Liver (tissue), 9 donors: ENCODE data around the gene MEIS1. TPM values are rescaled to one million over a fixed set of nuclear protein-coding genes. Genes with fewer than 3 reads are reported as not detected.

Experiments
- DNase-seq: peaks from one replicate; pipeline ENCODE4 v3.0.0-alpha.2; 2017; ENCODE audit warnings: low spot score
- H3K27ac ChIP-seq, 2 donors: one replicate each; pipeline ENCODE4 v1.7.0; 2013; ENCODE audit warnings: inconsistent platforms in 2 of 2, low read length in 2 of 2, control low read depth in 1 of 2, low read depth in 1 of 2, mild to moderate bottlenecking in 1 of 2
- H3K27me3 ChIP-seq, 4 donors: one replicate each; pipeline versions ENCODE4 v1.6.1 to v1.7.0; 2013; ENCODE audit warnings: low read length in 3 of 4, inconsistent platforms in 1 of 4, mild to moderate bottlenecking in 1 of 4, moderate library complexity in 1 of 4; ENCODE audit not compliant: control insufficient read depth in 4 of 4, insufficient read depth in 4 of 4
- H3K36me3 ChIP-seq, 4 donors: one replicate each; pipeline versions ENCODE4 v1.6.1 to v1.7.0; 2013; ENCODE audit warnings: low read length in 3 of 4, mild to moderate bottlenecking in 3 of 4, low read depth in 1 of 4, moderate library complexity in 1 of 4; ENCODE audit not compliant: control insufficient read depth in 4 of 4, insufficient read depth in 3 of 4
- H3K4me1 ChIP-seq, 4 donors: one replicate each; pipeline versions ENCODE4 v1.6.1 to v1.7.0; 2013; ENCODE audit warnings: low read length in 3 of 4, mild to moderate bottlenecking in 3 of 4, moderate library complexity in 1 of 4; ENCODE audit not compliant: control insufficient read depth in 4 of 4, insufficient read depth in 4 of 4
- H3K4me3 ChIP-seq, 3 donors: one replicate each; pipeline versions ENCODE4 v1.6.1 to v1.7.0; 2013; ENCODE audit warnings: low read length in 3 of 3, control low read depth in 1 of 3, low read depth in 1 of 3, mild to moderate bottlenecking in 1 of 3
- H3K9ac ChIP-seq, 2 donors: one replicate each; pipeline ENCODE4 v1.7.0; 2013; ENCODE audit warnings: low read length in 2 of 2, mild to moderate bottlenecking in 2 of 2, moderate library complexity in 2 of 2, control low read depth in 1 of 2, low read depth in 1 of 2
- H3K9me3 ChIP-seq, 4 donors: one replicate each; pipeline versions ENCODE4 v1.6.1 to v1.7.0; 2013; ENCODE audit warnings: low read length in 3 of 4; ENCODE audit not compliant: control insufficient read depth in 4 of 4
- EGR1 ChIP-seq, 2 donors: IDR thresholded peaks; 2 replicates each; pipeline ENCODE4 v1.6.1; 2016 to 2018; ENCODE audit warnings: antibody characterized with exemption in 2 of 2, low read depth in 2 of 2
- FOXA1 ChIP-seq: IDR thresholded peaks from 2 replicates; pipeline ENCODE4 v1.6.1; 2016; ENCODE audit warnings: antibody characterized with exemption
- FOXA2 ChIP-seq: IDR thresholded peaks from 2 replicates; pipeline ENCODE4 v1.6.1; 2016; ENCODE audit warnings: antibody characterized with exemption
- GABPA ChIP-seq, 2 donors: IDR thresholded peaks in 1 of 2; conservative IDR thresholded peaks in 1 of 2; 2 replicates each; pipeline ENCODE4 v1.6.1; 2016; ENCODE audit warnings: antibody characterized with exemption in 2 of 2, mild to moderate bottlenecking in 1 of 2, moderate library complexity in 1 of 2
- HNF4A ChIP-seq, 2 donors: conservative IDR thresholded peaks; 2 replicates each; pipeline ENCODE4 v1.6.1; 2016; ENCODE audit warnings: antibody characterized with exemption in 2 of 2, mild to moderate bottlenecking in 2 of 2
- HNF4G ChIP-seq: IDR thresholded peaks from 2 replicates; pipeline ENCODE4 v1.6.1; 2016; ENCODE audit warnings: antibody characterized with exemption
- JUND ChIP-seq, 2 donors: IDR thresholded peaks; 2 replicates each; pipeline ENCODE4 v1.6.1; 2016; ENCODE audit warnings: antibody characterized with exemption in 2 of 2
- NR2F2 ChIP-seq: IDR thresholded peaks from 2 replicates; pipeline ENCODE4 v1.6.1; 2016; ENCODE audit warnings: antibody characterized with exemption
- RAD21 ChIP-seq, 2 donors: IDR thresholded peaks; 2 replicates each; pipeline ENCODE4 v1.6.1; 2016; ENCODE audit warnings: antibody characterized with exemption in 2 of 2, mild to moderate bottlenecking in 2 of 2
- RXRA ChIP-seq, 2 donors: IDR thresholded peaks; 2 replicates each; pipeline ENCODE4 v1.6.1; 2017 to 2018; ENCODE audit warnings: antibody characterized with exemption in 2 of 2, mild to moderate bottlenecking in 1 of 2
- SP1 ChIP-seq: IDR thresholded peaks from 2 replicates; pipeline ENCODE4 v1.6.1; 2018; ENCODE audit warnings: antibody characterized with exemption, mild to moderate bottlenecking
- YY1 ChIP-seq: IDR thresholded peaks from 2 replicates; pipeline ENCODE4 v1.6.1; 2016; ENCODE audit warnings: antibody characterized with exemption, mild to moderate bottlenecking
- WGBS: extraction: QIAGEN DNeasy Blood & Tissue Kit; methylation state at CpG from one replicate; pipeline ENCODE4 v1.1.7; 2013; 5-methylcytosine and 5-hydroxymethylcytosine counted together
- polyA plus RNA-seq, 2 donors: library from polyadenylated mRNA; stranded (reverse) in 1 of 2; unstranded in 1 of 2; fragments of 200-250 nt in 1 of 2; fragments of >200 nt in 1 of 2; fragmentation: Nextera tagmentation in 1 of 2; extraction: Ambion mirVana in 1 of 2; gene quantifications; one replicate each; pipeline versions ENCODE4 v1.2.1 to v1.2.3, GENCODE V29; 2013 to 2015
- total RNA-seq, 2 donors: library from RNA; depleted of rRNA; stranded (reverse); fragments of >200 nt; gene quantifications; one replicate each; pipeline ENCODE4 v1.2.3, GENCODE V29; 2014
- TF ChIP-seq, protein P1 (sequence below): IDR thresholded peaks from 2 replicates; pipeline ENCODE4 v1.6.1; 2016; ENCODE audit warnings: antibody characterized with exemption, mild to moderate bottlenecking
- TF ChIP-seq, protein P2 (sequence below): IDR thresholded peaks from 2 replicates; pipeline ENCODE4 v1.6.1; 2016; ENCODE audit warnings: antibody characterized with exemption
- TF ChIP-seq, protein P3 (sequence below): IDR thresholded peaks from 2 replicates; pipeline ENCODE4 v1.6.1; 2016; ENCODE audit warnings: antibody characterized with exemption
- TF ChIP-seq, protein P4 (sequence below): fragments of 150-350 bp; IDR thresholded peaks from 2 replicates; pipeline ENCODE4 v1.5.1; 2017; ENCODE audit warnings: improper control_type of control experiment, low read depth, low read length; ENCODE audit not compliant: missing input control
- donor health status: healthy.
- donor health status: healthy.
- donor health status: healthy.
- donor health status: healthy.
- donor health status: healthy.

MEIS1 gene
- total and polyA plus RNA-seq, 4 donors, result 1.6 to 8.6 (median 5.5) TPM

DNA sequence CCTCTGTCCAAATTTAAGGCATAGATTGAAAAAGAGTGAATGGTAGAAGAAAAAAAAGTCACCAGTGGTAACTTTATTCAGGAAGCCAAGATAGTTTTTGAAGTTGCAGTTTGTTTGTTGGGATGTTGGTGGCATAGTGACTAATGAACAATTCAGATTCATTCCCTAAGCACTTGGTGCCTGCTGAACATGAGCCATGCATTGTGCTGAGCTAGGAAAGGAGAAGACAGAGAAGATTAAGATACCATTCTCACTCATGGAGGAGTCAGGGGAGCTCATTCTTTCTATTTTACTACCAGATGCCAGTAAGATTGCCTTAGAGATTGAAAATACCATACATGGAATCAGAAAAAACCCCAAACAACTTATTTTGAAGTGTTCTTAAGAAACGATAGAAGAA, 25.1 kb downstream of the MEIS1 start:
- Histone ChIP-seq H3K9ac (no peak overlapping the region), H3K4me3 (no peak overlapping the region), H3K4me1 (no peaks in the 10 kb centered on the region), H3K9me3 (no peaks in the 10 kb centered on the region), H3K27me3 (no peaks in the 10 kb centered on the region), H3K27ac (no peak overlapping the region), H3K36me3 (peaks cover 0 to 3% (median 0%) of the 10 kb centered on the region in 4 donors)
- DNase-seq, result no peak
- WGBS, result 87% methylated on average over 1 of the region's 1 CpG
- TF ChIP-seq EGR1 (IDR thresholded peaks at IDR 0.05; ENCODE audit: low read depth in 2 of 2) (no peak), JUND (IDR thresholded peaks at IDR 0.05) (no peak), HNF4A (conservative IDR thresholded peaks at IDR 0.05) (no peak), FOXA2 (no peak), HNF4G (no peak), SP1 (no peak), GABPA (IDR thresholded peaks at IDR 0.05 in 1 of 2, conservative IDR thresholded peaks at IDR 0.05 in 1 of 2) (no peak), YY1 (no peak), NR2F2 (no peak)
- TF ChIP-seq, protein P1, sequence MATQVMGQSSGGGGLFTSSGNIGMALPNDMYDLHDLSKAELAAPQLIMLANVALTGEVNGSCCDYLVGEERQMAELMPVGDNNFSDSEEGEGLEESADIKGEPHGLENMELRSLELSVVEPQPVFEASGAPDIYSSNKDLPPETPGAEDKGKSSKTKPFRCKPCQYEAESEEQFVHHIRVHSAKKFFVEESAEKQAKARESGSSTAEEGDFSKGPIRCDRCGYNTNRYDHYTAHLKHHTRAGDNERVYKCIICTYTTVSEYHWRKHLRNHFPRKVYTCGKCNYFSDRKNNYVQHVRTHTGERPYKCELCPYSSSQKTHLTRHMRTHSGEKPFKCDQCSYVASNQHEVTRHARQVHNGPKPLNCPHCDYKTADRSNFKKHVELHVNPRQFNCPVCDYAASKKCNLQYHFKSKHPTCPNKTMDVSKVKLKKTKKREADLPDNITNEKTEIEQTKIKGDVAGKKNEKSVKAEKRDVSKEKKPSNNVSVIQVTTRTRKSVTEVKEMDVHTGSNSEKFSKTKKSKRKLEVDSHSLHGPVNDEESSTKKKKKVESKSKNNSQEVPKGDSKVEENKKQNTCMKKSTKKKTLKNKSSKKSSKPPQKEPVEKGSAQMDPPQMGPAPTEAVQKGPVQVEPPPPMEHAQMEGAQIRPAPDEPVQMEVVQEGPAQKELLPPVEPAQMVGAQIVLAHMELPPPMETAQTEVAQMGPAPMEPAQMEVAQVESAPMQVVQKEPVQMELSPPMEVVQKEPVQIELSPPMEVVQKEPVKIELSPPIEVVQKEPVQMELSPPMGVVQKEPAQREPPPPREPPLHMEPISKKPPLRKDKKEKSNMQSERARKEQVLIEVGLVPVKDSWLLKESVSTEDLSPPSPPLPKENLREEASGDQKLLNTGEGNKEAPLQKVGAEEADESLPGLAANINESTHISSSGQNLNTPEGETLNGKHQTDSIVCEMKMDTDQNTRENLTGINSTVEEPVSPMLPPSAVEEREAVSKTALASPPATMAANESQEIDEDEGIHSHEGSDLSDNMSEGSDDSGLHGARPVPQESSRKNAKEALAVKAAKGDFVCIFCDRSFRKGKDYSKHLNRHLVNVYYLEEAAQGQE, result no peak
- TF ChIP-seq, protein P2, sequence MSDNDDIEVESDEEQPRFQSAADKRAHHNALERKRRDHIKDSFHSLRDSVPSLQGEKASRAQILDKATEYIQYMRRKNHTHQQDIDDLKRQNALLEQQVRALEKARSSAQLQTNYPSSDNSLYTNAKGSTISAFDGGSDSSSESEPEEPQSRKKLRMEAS, result no peak
- TF ChIP-seq, protein P3, sequence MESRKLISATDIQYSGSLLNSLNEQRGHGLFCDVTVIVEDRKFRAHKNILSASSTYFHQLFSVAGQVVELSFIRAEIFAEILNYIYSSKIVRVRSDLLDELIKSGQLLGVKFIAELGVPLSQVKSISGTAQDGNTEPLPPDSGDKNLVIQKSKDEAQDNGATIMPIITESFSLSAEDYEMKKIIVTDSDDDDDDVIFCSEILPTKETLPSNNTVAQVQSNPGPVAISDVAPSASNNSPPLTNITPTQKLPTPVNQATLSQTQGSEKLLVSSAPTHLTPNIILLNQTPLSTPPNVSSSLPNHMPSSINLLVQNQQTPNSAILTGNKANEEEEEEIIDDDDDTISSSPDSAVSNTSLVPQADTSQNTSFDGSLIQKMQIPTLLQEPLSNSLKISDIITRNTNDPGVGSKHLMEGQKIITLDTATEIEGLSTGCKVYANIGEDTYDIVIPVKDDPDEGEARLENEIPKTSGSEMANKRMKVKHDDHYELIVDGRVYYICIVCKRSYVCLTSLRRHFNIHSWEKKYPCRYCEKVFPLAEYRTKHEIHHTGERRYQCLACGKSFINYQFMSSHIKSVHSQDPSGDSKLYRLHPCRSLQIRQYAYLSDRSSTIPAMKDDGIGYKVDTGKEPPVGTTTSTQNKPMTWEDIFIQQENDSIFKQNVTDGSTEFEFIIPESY, result no peak
- TF ChIP-seq, protein P4, sequence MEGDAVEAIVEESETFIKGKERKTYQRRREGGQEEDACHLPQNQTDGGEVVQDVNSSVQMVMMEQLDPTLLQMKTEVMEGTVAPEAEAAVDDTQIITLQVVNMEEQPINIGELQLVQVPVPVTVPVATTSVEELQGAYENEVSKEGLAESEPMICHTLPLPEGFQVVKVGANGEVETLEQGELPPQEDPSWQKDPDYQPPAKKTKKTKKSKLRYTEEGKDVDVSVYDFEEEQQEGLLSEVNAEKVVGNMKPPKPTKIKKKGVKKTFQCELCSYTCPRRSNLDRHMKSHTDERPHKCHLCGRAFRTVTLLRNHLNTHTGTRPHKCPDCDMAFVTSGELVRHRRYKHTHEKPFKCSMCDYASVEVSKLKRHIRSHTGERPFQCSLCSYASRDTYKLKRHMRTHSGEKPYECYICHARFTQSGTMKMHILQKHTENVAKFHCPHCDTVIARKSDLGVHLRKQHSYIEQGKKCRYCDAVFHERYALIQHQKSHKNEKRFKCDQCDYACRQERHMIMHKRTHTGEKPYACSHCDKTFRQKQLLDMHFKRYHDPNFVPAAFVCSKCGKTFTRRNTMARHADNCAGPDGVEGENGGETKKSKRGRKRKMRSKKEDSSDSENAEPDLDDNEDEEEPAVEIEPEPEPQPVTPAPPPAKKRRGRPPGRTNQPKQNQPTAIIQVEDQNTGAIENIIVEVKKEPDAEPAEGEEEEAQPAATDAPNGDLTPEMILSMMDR, result no peak

DNA sequence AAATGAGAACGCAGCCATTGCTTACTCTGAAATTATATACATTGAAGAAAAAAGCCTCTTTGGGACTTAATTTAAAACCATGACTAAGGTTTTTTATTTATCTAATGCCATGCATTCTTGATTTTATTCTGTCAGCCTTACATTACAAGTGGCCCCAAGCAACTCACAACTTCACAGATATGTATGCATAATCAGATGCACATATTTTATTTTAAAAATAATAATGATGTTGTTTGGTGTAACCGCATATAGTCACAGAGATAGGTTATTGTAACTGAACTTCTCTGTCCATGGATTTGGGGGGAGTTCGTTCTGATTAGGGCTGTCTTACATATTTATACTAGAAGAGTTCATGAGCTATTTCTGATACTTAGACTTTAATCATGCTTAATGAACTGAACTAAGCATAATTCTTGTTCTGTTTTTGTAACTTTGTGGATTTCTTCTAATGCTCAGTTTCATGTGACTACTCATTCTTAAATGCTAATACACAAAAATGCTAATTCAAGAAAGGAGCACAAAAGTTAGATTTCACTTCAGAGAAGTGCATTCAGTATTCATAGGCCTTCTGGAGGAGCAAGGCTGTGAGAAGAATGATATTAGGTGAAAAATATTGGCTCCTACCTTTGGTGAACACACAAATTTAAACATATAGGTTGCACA, 26.2 kb downstream of the MEIS1 start:
- no peak overlapping the region for H3K27ac ChIP-seq
- TF ChIP-seq FOXA2 (no peak), FOXA1 (no peak), SP1 (no peak), HNF4A (conservative IDR thresholded peaks at IDR 0.05) (no peak), RAD21 (IDR thresholded peaks at IDR 0.05) (no peak), HNF4G (no peak), RXRA (IDR thresholded peaks at IDR 0.05) (no peak), JUND (IDR thresholded peaks at IDR 0.05) (no peak)
- TF ChIP-seq, protein P3, result no peak
- TF ChIP-seq, protein P4, result no peak
- TF ChIP-seq, protein P2, result no peak

More for the DNA sequence above, 26.2 kb downstream of the MEIS1 start:
- no peak overlapping the region for H3K9ac ChIP-seq
- peaks cover 0 to 3% (median under 1%) of the 10 kb centered on the region in 4 donors for H3K4me1 ChIP-seq
- no peaks in the 10 kb centered on the region for H3K27me3 ChIP-seq
- no peak for DNase-seq
- 95% methylated on average over 3 of the region's 3 CpGs for WGBS
- H3K4me3 ChIP-seq, result no peak overlapping the region
- H3K9me3 ChIP-seq, result no peaks in the 10 kb centered on the region
- no peaks in the 10 kb centered on the region for H3K36me3 ChIP-seq
